Measurements from ENCODE around the gene SYNE3.
A peak's percentile ranks its signal among the peaks of the same experiment; 100 is the strongest.

Gene SYNE3

GRCh38 chr14:95503365-95504134 is 12.9 kb downstream of the SYNE3 start:
- DNase-seq: no peak

GRCh38 chr14:95502381-95502950 is 14.0 kb downstream of the SYNE3 start:
- DNase-seq: no peak

- no peak for DNase-seq
Observed at GRCh38 chr14:95500772-95501401, 15.6 kb downstream of the SYNE3 start.

DNA sequence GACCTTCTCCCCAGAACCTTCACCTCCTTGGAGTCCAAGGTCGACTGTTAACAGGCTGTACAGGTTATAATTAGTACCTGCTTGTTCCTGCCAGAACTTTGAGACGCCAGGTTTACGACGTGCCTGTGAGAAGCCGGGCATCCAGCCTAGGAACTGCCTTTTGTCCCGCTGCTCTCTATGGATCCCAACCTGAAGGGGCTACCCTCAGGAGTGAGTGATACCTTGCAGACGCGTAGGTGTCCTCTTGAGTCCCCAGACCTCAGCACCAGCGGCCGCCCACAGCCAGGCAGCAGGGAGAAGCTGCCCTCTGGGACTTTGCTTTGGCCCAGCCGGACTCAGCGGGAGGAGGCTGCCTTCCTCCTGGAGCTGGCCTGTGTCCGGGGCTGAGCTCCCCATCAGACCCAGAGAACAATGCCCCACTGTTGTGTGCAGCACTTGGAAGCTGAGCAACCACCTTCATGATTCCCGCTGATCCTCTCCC is 16.2 kb downstream of the SYNE3 start:
- DNase-seq: no peak

GRCh38 chr14:95499354-95499750 is 17.1 kb downstream of the SYNE3 start:
- DNase-seq: no peak

DNA sequence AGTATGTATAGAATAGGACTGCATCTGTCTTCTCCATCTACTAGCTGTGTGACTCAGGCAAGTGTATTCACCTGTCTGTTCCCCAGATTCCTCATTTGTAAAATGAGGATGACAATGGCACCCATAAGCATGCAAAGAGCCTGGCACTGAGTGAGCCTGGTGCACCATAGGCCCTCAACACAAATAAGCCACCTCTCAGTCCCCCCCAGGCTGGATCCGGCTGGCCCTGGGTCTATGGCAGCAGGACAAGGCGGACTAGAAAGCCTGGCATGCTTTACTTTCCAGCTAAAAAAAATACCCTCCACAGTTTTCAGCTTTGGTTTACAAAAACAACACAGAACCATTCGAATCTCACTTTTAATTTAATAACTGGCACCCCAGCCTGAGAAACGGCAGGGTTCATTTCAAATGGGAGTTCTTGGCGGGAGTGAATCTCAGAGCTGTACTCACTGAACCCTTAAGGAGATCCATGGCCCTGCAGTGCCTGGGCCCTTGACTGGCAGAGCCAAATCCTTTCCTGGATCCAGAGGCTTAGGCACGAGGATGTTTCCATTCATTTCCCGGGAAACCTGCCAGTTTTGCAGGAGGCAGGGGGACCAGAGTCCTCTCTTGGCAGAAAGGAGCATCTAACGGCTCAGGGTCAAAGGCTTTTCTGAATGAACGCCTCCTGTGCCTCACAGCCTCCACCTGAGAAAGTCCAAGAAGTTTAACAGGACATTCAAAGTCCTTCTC is 17.7 kb downstream of the SYNE3 start:
- no peak for DNase-seq

GRCh38 chr14:95497561-95498011 is 18.9 kb downstream of the SYNE3 start:
- no peak for DNase-seq

DNA sequence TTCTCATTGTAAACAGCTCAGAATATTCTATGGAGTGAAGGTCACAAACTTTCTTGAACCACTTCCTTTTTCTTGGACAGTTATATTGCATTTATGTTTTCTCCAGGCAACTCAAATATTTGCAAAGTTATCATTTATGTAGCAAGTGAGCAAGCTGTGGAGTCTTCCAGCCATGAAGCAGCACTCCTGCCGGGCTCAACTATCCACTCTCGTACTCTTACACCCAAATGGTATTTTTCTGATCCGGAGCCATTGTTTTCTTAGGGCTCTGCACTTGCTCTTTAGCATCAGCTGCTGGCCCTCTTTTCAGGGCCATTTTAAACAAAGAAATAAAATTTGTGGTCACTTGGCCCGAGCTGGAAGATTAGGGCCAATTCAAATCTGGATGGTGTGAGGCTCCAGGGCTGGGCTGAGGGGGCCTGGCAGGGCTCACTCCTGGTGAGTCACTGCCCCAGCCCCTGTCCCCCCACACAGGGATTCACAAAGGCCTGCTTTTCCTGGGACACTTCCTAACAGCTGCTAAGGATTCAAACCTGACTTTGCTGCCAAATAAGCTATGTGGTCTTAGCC is 19.7 kb downstream of the SYNE3 start:
- DNase-seq: no peak

DNA sequence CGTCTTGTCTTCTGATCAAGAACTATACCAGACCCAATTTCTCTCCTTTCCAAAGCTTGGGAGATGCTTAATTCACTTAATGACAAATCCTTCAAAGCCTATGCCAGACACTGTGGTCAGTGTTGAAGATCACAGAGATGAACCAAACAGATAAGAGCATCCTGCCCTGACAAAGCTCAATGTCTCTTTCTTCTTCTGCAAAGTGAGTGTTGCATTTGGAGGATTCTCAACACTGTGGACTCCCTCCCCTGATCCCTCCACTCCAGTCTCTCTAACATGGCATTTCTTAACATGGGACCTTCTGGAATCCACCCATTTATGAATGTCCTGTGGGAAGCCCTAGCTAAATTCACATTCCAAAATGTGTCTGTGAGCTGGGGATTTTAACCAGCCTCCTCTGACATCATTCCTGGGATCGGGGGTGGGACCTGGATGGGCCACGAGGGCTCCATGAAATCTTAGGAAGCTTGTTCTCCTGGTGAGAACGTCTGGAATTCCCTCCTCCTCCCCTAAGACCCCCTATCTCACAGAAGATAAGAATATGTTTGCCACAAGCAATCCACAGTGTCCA is 20.3 kb downstream of the SYNE3 start:
- no peak for DNase-seq

DNA sequence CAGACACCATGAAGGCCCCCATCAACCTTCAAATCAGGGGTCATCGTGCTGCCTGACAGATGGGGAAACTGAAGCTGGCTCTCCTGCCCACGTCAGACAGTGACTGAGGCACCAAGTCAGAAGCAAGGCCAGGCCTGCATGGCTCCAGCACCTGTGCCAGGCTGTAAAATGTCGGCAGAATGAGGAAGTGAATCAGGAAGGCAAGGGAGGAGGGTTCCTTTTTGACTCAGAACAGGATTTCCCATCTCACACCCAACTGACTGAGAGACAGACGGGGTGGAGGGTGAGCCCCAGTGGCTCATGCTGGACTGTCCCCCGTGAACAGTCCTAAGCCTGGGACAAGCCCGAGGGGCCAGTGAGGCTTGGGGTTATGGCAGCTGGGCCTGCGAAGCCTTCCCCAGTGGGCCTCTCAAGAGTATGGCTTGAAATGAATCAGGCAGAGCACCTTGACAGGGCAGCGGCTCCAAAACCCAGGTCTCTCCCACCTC is 20.9 kb downstream of the SYNE3 start:
- DNase-seq: no peak

- no peak for DNase-seq
Observed at GRCh38 chr14:95495076-95495475, 21.4 kb downstream of the SYNE3 start.

DNA sequence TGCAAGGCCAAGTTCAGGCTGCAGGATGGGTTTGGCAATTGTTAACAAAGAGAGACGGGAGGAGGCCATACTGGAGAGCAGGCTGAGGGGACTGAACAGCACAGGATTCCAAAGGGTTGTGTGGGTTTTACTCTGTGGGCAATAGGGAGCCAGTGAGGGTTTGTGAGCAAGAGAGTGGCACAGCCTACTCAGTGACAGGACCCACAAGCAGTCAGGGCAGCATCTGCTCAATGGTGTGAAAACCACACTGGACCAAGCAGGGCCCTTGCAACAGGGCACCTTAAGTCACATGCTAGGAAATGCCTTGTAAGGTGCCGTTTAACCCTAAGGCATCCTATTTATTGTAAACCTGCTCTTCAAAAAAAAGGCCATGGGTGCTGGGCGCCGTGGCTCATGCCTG is 22.0 kb downstream of the SYNE3 start:
- DNase-seq: peak; percentile 49

DNA sequence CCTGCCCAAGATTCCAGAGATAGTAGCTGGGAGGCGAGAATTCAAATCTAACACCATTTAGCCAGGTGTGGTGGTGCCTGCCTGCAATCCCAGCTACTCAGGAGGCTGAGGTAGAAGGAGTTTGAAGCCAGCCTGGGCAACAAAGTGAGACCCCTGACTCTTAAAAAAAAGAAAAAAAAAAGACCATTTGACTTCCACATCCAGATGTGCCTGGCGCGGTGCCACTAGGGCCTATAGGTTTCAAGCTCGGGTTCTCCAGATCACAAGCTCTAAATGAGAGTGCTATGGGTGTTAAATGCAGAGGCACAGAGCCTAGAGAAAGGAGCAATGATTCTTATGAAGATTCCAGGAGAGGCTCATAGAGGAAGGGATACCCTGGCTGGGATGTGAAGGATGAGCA is 22.5 kb downstream of the SYNE3 start:
- no peak for DNase-seq

GRCh38 chr14:95493503-95493902 is 22.9 kb downstream of the SYNE3 start:
- DNase-seq: no peak

GRCh38 chr14:95491936-95492608 is 24.4 kb downstream of the SYNE3 start:
- DNase-seq: no peak

DNA sequence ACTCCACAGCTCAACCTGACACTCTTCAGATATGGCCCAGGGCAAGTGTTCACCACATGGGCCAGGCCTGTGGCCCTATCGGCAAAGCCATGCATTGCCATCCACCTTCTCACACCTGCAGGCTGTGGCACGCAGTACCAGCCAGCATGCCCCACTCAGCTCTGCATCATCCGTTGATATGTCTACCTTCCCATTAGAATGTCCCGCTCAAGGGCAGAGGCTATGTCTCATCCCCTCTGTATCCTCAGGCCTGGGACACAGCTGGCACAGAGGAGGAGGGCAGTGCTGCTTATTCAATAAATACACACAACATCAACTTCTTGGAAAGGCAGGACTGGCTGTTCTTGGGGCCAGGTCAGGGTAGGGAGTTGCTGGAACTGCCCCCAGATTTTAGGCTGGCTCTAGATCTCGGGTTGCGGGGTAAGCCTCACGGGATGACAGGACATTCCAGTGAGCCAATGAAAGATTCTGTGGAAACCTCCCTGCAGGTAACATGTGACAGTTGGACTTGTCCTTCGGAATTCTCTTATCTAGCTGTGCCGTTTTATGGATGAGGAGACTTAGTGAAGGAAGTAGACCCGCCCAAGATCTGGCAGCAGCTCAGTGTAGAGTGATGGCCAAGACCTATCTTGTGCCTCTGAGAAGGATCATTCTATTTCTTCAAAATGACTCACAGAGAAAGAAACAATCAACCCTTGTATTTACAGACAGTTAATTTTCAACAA is 25.6 kb downstream of the SYNE3 start:
- DNase-seq: no peak

GRCh38 chr14:95490138-95490509 is 26.3 kb downstream of the SYNE3 start:
- DNase-seq: no peak

DNA sequence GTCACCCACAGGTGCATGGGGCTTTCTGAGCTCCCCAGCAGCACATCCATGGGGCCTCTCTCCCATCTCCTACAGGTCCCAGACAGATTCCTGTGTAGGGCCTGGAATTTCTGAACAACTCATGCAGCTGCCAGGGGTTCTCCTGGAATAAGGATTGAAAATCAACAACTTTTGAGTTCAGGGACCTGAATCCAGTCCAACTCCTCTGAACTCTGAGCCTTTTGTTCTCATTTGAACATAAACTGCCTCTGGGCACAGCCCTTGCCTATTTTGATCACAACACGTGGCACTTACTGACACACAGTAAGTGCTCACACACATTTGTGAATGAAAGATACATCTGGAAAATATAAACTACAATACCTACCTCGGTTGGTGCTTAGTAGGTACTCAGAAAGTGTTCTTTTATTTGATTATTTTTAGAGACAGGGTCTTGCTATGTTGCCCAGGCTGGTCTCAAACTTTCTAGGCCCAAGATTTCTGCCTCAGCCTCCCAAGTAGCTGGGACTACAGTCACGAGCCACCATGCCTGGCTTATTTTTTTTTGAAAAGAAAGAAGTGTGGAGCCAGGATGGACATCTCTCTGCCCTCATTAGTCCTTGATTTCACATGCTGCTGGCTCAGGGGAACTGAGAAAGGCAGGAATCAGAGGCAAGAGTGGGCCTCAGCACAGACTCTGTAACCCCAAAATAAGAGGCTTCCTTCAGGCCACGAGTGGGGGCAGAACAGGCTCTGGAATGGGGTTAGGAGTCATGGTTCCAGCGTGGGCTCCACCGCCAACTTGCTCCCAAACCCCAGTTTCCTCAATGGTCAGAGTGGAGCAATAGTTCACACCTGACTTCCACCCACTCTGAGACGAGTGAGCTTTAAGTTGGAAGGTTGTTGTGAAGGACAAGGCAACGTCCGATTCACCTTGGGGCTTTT is 27.0 kb downstream of the SYNE3 start:
- no peak for DNase-seq

DNA sequence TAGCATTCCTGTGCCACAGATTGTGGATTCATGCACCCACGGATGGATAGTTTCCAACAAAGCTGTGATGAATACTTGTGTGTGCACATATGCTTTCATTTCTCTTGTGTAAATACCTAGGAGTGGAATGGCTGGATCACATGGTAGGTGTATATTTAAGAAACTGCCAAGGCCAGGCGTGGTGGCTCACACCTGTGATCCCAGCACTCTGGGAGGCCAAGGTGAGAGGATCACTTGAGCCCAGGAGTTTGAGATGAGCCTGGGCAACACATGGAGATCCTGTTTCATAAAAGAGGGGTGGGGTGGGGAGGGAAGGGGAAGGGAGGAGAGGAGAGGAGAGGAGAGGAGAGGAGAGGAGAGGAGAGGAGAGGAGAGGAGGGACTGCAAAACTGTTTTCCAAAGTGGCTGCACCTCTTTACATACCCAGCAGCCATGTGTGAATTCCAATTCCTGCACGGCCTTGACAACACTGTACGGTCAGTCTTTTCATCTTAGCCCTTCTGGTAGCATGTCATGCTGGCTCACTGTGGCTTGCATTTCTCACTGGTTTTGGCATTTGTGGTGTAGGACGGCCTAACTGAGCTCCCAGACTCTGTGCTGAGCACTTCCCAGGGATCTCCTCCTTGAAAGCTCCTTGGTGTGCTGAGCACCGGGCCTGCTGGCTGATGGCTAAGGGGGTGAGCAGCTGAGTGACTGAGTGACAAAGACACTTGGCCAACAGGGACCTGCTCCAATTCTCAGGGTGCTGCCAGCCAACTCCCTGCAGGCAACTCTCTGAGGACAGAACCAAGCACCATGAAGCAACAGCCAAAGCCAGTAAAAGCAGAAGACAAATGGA is 27.9 kb downstream of the SYNE3 start:
- no peak for DNase-seq

Measured in NK-92 treated with Interleukin-12 subunit alpha and Interleukin-12 subunit beta, amount 100 ng/mL, for 24 hours (cell line).